Measurements from ENCODE around the gene SELENOH.
"Not testable (repeated sequence)": the region's sequence is repeated elsewhere in the genome, so short reads cannot be mapped to it uniquely, and the experiment has no call there.

SELENOH gene, protein sequence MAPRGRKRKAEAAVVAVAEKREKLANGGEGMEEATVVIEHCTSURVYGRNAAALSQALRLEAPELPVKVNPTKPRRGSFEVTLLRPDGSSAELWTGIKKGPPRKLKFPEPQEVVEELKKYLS

DNA sequence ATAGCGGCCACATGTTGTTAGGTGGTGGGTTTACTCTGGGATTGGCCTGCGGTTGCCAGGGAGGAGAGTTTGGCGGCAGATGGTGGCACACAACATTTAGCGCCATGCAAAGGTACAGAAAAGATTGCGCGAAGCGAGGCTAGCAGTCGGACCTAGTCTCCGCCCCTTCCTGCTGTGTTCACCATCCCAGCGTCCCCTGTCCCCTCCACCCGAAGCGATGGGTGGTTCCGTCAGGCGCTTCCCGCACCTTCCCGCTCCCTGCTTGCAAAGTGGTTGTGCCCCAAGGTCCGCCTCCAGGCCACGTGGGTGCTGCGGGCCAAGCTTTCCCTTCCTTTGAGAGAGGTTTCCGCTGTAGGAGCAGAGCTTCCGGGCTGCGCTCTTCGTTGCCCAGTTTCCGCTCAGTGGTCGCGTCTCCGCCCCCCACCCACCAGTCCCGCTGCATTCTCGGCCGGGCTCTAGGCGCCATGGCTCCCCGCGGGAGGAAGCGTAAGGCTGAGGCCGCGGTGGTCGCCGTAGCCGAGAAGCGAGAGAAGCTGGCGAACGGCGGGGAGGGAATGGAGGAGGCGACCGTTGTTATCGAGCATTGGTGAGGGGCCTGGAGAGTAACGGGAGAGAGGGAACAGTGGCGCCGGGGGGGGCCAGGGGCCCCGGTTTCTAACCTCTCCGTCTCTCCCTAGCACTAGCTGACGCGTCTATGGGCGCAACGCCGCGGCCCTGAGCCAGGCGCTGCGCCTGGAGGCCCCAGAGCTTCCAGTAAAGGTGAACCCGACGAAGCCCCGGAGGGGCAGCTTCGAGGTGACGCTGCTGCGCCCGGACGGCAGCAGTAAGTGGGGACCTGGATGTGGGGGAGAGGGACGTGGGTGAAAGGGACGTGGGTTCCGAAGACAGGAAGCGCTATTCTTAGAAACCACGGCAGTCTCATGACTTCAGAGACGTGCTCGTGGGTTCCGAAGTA lies at the start of gene SELENOH:
Gene SELENOH, plus strand, starts transcription at position 360 of the 955 bp plus-strand sequence. Its CDS starts 105 bp downstream, at position 465.
- DNase-seq (ENCODE audit: low read depth, low spot score), result peak; percentile 99

DNA sequence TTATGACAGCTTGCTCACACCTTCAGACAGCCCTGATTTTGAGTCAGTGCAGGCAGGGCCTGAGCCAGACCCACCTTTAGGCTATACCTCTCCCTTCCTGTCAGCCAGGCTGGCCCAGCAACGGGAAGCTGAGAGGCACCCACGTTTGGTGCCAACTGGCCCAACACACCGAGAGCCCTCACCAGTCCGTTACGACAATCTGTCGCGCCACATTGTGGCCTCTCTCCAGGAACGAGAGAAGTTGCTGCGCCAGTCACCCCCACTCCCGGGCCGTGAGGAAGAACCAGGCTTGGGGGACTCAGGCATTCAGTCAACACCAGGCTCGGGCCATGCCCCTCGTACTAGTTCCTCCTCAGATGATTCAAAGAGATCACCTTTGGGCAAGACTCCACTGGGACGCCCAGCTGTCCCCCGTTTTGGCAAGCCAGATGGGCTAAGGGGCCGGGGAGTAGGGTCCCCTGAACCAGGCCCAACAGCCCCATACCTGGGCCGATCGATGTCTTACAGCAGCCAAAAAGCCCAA lies 42.4 kb upstream of the SELENOH start:
- DNase-seq (ENCODE audit: low read depth, low spot score), result no peak

DNA sequence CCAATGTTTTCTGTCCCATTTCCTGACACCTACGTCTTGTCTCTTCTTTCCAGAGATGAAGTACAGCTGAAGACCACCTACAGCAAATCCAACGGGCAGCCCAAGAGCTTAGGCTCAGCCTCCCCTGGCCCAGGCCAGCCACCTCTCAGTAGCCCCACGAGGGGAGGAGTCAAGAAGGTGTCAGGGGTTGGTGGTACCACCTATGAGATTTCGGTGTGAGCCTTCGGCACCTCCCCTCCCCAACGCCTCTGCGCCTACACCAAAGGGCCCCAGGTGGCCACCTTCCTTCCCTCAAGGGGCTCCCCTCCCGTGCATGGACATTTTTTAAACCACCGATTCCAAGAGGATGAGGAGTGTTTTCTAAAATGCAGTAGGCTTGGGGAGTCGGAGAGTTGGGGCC lies 41.5 kb upstream of the SELENOH start:
- DNase-seq (ENCODE audit: low read depth, low spot score), result no peak

DNA sequence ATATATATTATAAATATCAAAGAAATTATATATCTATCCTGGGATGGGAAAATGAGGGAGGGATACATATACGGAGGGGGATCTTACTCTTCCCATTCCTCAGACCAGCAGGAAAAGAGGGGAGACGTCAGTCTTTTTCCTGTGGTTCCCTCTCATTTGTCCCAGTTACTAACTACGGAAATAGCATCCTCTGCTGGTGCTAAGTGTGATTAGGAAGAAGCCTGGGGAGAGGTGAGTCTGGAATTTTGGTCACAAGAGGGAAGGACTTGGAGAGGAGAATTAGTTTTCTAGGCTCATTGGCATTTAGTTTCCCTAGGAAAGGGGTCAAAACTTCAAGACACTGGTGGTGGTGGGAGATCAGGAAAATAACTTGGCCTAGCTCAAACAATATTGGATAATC lies 40.9 kb upstream of the SELENOH start:
- DNase-seq (ENCODE audit: low read depth, low spot score), result no peak

DNA sequence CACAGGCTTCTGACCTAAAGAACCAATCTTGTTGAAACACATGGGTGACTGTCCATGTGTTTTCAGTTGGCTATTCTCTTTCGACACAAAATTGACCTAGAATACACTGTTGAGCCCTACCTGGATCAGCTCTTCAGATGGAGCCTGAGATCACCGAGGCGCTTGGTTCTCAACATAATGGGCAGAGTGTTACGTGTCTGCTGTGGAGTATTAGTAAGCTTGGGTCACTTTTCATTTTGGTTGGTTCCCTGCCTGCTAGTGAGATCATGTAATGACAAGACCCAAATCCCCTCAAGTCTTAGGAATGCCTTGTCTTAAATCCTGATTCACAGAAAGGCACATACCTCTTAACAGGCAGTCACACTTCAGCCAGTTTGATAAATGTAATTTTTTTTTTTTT lies 38.0 kb upstream of the SELENOH start:
- peak; percentile 14 for DNase-seq (ENCODE audit: low read depth, low spot score)

DNA sequence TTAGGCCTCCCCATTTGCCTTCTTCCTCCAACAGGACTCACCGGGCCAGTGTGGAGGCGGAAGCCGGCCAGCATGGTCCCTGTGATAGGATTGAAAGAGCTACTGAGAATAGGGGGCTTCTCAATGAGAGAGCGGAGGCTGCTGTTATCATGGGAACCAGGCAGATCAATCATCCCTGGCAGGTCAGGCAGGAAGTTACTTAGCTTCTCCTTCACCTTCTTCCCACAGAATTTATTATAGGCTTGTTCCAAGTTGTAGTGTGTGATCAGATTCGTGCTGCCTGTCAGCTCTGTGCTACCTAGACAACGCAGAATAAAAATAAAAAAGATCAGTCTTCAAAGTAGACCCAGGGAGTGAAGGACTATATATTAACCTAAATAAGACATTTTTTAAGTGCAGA lies 36.4 kb upstream of the SELENOH start:
- no peak for DNase-seq (ENCODE audit: low read depth, low spot score)

DNA sequence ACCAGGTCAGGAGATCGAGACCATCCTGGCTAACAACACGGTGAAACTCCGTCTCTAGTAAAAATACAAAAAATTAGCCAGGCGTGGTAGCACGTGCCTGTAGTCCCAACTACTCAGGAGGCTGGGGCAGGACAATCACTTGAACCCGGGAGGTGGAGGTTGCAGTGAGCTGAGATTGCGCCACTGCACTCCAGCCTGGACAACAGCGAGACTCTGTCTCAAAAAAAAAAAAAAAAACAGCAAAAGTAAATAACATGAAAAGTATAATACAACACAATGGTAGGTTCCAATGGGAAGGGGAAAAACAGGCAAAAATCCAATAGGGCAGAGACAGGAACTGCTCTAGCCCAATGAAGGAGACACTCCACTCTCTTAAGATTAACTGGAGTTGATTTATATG lies 35.9 kb upstream of the SELENOH start:
- not testable (repeated sequence) for DNase-seq (ENCODE audit: low read depth, low spot score)

DNA sequence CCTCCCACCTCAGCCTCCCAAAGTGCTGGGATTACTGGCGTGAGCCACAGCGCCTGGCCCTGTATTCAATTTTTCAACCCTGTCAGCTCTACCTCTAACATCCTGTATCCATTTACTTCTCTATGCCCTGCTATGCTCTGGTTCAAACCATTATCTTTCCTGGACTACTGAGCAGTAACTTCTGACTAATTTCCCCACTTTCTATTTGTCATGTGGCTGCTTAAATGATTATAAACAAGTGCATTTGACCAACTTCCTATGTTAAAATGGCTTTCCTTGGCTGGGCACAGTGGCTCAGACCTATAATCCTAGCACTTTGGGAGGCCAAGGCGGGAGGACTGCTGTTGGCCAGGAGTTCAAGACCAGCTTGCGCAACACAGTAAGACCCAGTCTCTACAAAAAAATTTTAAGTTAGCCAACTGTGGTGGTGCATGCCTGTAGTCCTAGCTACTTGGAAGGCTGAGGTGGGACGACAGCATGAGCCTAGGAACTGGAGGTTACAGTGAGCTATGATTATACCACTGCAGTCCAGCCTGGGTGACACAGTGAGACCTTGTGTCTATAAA lies 31.4 kb upstream of the SELENOH start:
- no peak for DNase-seq (ENCODE audit: low read depth, low spot score)

DNA sequence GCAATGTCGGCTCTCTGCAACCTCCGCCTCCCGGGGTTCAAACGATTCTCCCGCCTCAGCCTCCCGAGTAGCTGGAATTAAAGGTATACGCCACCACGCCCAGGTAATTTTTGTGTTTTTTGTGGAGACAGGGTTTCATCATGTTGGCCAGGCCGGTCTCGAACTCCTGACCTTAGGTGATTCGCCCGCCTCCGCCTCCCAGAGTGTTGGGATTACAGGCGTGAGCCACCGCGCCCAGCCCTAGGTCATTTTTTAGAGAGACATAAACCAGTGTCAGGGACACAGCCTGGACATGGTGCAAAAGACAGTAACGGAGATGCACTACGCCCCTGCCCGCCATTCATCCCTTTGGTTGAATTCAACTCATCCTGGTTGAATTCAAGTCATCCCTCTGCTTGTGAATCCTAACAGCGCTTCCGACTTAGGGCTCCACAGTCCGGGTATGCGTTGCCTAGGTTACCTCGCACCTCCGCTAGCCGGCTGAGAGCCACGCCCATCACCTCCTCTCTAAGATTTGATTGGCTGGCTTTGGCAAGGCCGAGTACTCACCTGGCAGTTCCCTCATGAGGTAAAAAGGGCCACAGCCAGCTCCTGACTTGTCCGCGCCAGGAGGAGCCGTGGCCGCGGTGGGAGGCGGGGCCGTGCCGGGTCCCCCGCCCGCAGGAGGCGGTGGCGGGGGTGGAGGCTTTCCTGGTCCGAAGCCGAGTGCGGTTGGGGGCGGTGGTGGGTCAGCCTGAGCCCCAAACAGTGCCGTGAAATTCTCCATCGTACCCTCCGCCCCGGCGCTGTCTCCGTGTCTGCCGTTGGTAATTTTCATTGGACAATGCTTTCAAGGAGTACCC lies 29.7 kb upstream of the SELENOH start, which contains the start of gene MED19:
Gene MED19, minus strand, starts transcription at position 802 of the 842 bp plus-strand sequence. Its CDS starts 36 bp downstream, at position 766.
- peak; percentile 88 for DNase-seq (ENCODE audit: low read depth, low spot score)

DNA sequence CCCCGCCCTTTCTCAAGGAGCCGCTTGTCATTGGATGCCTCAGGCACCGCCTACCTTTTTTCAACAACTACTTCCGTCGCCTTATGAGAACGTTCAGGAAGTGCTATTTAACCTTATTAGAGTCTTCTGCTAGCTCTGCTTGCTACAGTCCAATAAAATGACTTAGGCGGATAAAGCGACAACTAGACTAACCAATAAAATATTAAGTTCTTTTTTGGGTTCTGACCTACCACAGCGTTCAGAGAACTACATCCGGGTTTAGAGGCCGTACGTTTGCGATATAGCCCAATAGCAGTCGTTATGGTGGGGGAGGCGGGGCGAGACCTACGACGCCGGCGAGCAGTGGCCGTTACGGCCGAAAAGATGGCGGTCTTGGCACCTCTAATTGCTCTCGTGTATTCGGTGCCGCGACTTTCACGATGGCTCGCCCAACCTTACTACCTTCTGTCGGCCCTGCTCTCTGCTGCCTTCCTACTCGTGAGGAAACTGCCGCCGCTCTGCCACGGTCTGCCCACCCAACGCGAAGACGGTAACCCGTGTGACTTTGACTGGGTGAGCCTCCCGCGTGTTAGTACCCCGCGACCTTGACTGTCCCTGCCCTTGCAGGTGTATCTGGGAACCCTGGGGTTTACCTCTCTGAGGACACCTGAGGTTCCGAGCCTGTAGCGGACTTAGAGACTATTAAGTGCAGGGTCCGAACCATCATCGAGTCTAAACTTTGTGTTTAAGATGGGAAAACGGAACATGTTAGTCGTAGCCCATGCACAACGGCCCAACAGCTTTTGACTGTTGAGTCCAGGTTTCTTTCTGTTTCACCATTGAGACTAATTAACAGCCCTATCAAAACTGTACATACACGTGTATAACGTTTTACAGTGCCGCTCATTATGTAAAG lies 28.8 kb upstream of the SELENOH start, which contains the start of gene TMX2:
Gene TMX2, plus strand, starts transcription at position 338 of the 895 bp plus-strand sequence. Its CDS starts 26 bp downstream, at position 364.
- peak; percentile 98 for DNase-seq (ENCODE audit: low read depth, low spot score)

DNA sequence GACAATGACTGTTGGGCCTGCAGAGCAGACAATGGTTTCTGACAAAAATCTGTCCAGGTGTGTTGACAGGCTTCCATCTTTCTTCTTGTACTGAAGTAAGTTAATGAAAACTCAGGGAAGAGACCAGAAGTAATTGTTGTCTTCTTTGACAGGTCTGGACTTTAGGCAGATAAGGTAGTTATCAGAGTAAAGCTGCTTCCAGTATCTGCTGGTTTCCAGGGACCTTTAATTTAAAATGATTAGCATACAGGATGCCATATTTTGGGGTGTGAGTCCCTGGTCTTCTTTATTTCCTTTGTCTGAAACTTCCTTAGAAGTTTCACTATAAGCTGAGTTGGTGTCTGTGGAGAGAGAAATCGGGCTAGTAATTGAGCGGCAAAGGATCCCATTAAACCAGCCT lies 27.5 kb upstream of the SELENOH start:
- DNase-seq (ENCODE audit: low read depth, low spot score), result no peak

DNA sequence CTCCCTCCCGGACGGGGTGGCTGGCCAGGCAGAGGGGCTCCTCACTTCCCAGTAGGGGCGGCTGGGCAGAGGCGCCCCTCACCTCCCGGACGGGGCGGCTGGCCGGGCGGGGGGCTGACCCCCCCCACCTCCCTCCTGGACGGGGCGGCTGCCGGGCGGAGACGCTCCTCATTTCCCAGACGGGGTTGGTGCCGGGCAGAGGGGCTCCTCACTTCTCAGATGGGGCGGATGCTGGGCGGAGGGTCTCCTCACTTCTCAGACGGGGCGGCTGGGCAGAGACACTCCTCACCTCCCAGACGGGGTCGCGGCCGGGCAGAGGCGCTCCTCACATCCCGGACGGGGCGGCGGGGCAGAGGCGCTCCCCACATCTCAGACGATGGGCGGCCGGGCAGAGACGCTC lies 24.6 kb upstream of the SELENOH start:
- not testable (repeated sequence) for DNase-seq (ENCODE audit: low read depth, low spot score)

DNA sequence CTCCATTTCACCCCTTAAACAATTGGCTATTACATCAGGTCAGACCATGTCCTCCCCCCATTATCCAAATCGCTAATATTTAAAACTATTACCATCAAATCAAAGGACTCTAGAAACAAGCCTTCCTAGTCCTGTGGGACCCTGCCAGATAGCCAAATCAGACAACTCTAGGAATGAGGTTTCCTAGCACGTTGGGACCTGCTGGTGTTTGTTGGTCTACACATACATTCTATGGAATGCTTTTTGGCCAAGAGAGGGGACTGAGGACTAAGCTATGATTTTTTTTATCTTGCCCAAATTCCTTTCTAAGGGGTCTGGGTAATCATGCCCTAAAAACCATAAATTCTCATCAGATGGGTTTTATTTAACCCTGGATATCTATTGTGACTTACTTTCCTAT lies 14.1 kb upstream of the SELENOH start:
- no peak for DNase-seq (ENCODE audit: low read depth, low spot score)

DNA sequence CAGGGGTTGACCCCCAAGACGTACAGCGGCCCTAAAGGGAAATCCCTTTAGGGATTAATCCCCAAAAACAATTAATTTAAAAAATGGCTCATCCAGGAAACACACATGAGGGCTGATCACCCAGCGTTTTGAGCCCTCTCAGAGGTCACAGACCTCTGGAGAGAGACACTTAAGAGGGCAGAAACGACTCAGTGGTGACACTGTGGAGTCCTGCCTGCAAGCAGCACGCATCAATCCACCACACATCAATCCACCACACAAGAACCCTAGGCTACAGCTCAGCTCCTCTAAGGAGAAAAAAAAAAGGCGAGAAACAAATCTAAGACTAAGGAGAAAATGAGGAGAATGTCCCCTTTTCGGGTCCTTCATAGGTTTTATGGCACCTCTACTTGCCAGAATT lies 12.5 kb upstream of the SELENOH start:
- DNase-seq (ENCODE audit: low read depth, low spot score), result no peak

DNA sequence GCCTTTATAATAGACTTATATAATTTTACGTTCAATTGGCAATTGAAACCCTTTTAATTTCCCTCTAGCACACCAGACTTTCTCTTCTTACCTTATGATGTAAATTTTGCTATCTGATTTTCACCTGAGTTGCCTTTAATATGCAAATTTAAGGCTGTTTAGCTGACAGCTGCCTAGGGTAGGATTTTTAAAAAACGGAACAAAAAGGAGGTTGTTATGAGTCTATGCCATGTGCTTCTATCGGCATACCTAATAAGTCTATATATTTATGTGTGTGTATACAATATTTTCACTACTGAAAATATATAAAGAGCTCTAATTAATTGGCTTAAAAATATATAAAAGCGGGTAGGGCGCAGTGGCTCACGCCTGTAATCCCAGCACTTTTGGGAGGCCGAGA lies 11.8 kb upstream of the SELENOH start:
- DNase-seq (ENCODE audit: low read depth, low spot score), result no peak

DNA sequence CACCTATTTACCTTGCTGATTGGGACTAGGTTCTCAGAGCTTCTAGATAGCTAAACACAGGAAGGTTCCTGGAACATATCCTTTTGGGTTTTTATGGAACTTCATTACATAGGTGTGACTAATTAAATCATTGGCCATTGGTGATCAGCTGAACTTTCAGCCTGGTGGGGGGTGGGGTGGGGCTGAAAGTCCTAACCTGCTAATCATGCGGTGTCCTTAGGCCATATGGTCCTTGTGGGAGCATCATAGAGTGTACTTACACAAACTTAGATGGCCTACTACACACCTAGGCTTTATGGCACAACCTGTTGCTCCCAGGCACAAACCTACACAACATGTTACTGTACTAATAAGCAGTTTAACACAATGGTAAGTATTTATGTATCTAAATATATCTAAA lies 8.6 kb upstream of the SELENOH start:
- no peak for DNase-seq (ENCODE audit: low read depth, low spot score)

DNA sequence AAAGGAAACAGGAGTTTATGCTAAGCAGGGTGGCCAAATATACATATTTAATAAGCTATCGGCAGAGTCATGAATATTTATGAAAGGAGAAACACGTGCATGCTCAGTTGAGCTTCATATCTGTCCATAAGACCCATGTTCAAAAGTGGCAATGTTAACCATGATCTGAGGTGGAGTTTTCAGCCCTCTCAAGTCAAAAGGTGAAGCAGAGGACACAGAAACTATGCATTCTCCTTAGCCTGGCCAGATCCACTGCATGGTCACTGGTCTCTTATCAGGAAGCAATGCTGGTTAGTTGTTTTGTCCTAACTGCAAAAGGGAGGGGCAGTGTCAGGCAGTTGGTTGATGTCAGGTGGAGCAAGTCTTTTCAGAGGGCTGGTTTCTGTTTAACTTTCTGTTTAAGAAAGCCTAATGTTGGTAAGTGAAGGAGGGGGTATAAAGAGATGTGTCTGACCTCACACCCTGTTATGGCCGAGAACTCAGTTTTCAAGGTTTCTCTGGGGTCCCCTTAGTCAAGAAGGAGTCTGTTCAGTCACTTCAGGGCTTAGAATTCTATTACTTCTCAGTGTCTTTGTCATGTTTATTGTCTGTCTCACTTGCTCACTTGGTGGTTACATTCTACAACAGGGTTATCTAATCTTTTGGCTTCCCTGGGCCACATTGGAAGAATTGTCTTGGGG lies 5.5 kb upstream of the SELENOH start:
- no peak for DNase-seq (ENCODE audit: low read depth, low spot score)

DNA sequence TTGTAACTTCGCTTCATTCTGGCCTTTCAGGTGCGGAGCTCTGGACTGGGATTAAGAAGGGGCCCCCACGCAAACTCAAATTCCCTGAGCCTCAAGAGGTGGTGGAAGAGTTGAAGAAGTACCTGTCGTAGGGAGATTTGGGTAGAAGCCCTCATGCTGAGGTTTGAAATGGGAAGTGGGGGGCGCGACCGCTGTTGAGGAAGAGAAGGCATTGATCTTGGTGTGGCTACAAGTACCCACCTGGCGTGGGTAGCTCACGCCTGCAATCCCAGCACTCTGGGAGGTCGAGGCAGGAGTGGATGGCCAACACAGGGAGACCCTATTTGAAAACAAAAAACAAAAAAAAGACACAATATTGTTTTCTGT lies 779 bp downstream of the SELENOH start:
- DNase-seq (ENCODE audit: low read depth, low spot score), result no peak

DNA sequence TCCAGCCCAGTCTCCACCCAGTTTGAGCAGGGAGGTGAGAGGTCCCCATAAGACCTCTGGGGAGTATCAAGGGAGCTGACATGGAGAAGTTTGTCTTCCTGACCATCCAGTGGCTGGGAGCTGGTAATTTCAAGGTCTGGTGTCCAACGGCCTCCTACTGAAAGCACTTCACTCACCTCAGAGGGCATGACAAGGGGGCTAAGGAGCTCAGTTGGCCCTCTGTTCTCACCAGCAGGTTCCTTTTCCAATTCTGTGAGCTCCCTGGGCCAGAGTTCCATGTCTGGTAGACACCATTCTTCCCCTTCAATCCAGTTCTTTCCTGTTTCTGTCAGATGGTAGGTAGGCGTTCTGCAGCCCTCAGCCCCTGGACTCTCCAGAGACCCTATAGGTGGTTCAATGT lies 3.1 kb downstream of the SELENOH start:
- no peak for DNase-seq (ENCODE audit: low read depth, low spot score)

DNA sequence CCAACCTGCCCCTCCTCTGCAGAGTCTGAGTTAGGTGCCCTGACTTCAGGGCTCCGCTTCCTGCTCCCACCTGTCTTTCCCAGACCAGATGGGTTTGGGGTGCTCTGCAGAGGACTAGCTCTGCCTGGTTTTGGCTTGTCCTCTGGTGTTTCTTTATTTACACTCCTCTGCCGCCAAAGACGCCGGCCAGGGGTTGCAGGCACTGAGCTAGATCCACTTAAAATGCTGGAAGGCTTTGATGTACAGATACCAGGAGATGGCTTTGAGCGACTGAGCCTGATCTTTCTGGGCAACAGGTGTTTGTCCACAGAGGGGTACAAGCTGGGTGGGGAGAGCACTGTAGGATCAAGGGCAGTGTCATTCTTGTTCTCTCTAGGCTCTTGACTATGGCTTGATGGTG lies 3.9 kb downstream of the SELENOH start:
- DNase-seq (ENCODE audit: low read depth, low spot score), result no peak
